K562 (cell line): Measurements from ENCODE around the gene DUS4L. TPM values are rescaled to one million over a fixed set of nuclear protein-coding genes. Genes with fewer than 3 reads are reported as not detected.

Experiments used
- ARID3B ChIP-seq: fragments of 250-450 bp; sonication (Bioruptor Pico); IDR thresholded peaks from 2 replicates; pipeline ENCODE4 v1.4.0; 2020; ENCODE audit warnings: borderline replicate concordance
- BRD9 ChIP-seq: fragments of 450-650 bp; IDR thresholded peaks from 2 replicates; pipeline ENCODE4 v1.6.1; 2018; ENCODE audit warnings: low read depth; ENCODE audit not compliant: partially characterized antibody
- CCAR2 ChIP-seq: fragments of 200-400 bp; formaldehyde crosslinking; IDR thresholded peaks from 2 replicates; pipeline ENCODE4 v1.6.1; 2017; ENCODE audit warnings: mild to moderate bottlenecking, low read depth, low read length
- CLOCK ChIP-seq: fragments of 250-450 bp; sonication (Bioruptor Pico); IDR thresholded peaks from 2 replicates; pipeline ENCODE4 v1.4.0; 2020; ENCODE audit warnings: mild to moderate bottlenecking, moderate library complexity, borderline replicate concordance
- EHMT2 ChIP-seq: fragments of 450-650 bp; IDR thresholded peaks from 2 replicates; pipeline ENCODE4 v1.6.1; 2018; ENCODE audit warnings: antibody characterized with exemption
- ESRRA ChIP-seq: fragments of 450-650 bp; IDR thresholded peaks from 2 replicates; pipeline ENCODE4 v1.6.1; 2014; ENCODE audit warnings: low read depth, mild to moderate bottlenecking, moderate library complexity, borderline replicate concordance
- FOS ChIP-seq: IDR thresholded peaks from 3 replicates; pipeline ENCODE4 v1.6.1; 2011; ENCODE audit not compliant: insufficient read length; ENCODE audit errors: extremely low read depth
- FOXK2 ChIP-seq, 2 experiments: fragments of 450-650 bp; IDR thresholded peaks in 1 of 2; conservative IDR thresholded peaks in 1 of 2; 2 replicates each; pipeline ENCODE4 v1.6.1; 2016; ENCODE audit warnings: low read depth in 2 of 2, mild to moderate bottlenecking in 1 of 2
- JUND ChIP-seq, 2 experiments: IDR thresholded peaks; 2 replicates in 1 of 2; 3 replicates in 1 of 2; pipeline ENCODE4 v1.6.1; 2011; ENCODE audit warnings: borderline replicate concordance in 2 of 2, low read depth in 2 of 2, low read length in 2 of 2, improper control_type of control experiment in 1 of 2, missing biosample characterization in 1 of 2, missing genetic modification characterization in 1 of 2, missing genetic modification reagents in 1 of 2
- KLF16 ChIP-seq: IDR thresholded peaks from 2 replicates; pipeline ENCODE4 v1.6.1; 2016; ENCODE audit warnings: antibody characterized with exemption
- MECOM ChIP-seq: fragments of 250-450 bp; sonication (Bioruptor Pico); IDR thresholded peaks from 2 replicates; pipeline ENCODE4 v1.8.0; 2022; ENCODE audit warnings: inconsistent platforms
- NR2F6 ChIP-seq: fragments of 450-650 bp; formaldehyde crosslinking; IDR thresholded peaks from 2 replicates; pipeline ENCODE4 v1.4.0; 2020; ENCODE audit warnings: mild to moderate bottlenecking
- NR4A1 ChIP-seq, 2 experiments: fragments of 250-450 bp in 1 of 2; fragments of 450-650 bp in 1 of 2; sonication (Bioruptor Pico) in 1 of 2; IDR thresholded peaks; 2 replicates each; pipeline versions ENCODE4 v1.4.0 to v1.6.1; 2016 to 2020; ENCODE audit warnings: mild to moderate bottlenecking in 2 of 2, missing compliant biosample characterization in 1 of 2, missing genetic modification characterization in 1 of 2, moderate library complexity in 1 of 2
- PYGO2 ChIP-seq: fragments of 450-650 bp; IDR thresholded peaks from 2 replicates; pipeline ENCODE4 v1.6.1; 2016; ENCODE audit warnings: mild to moderate bottlenecking, missing genetic modification characterization, moderate library complexity, missing compliant biosample characterization
- TFAP4 ChIP-seq: sonication (generic); formaldehyde crosslinking; IDR thresholded peaks from 2 replicates; pipeline ENCODE4 v1.8.0; 2022; ENCODE audit warnings: missing genetic modification reagents, mild to moderate bottlenecking, moderate library complexity, borderline replicate concordance
- TGIF2 ChIP-seq: sonication (generic); formaldehyde crosslinking; IDR thresholded peaks from 2 replicates; pipeline ENCODE4 v1.8.1; 2022; ENCODE audit warnings: mild to moderate bottlenecking, missing genetic modification reagents, moderate library complexity
- USF2 ChIP-seq: sonication (generic); formaldehyde crosslinking; IDR thresholded peaks from 2 replicates; pipeline ENCODE4 v1.5.0; 2020; ENCODE audit warnings: missing genetic modification reagents
- XRCC4 ChIP-seq: IDR thresholded peaks from one replicate; pipeline ENCODE4 v1.6.1; 2011; ENCODE audit not compliant: insufficient read depth, insufficient read length; ENCODE audit errors: extremely low read depth
- ZC3H8 ChIP-seq: fragments of 450-650 bp; IDR thresholded peaks from 2 replicates; pipeline ENCODE4 v1.6.1; 2017
- ZNF133 ChIP-seq: fragments of 250-450 bp; sonication (Bioruptor Pico); IDR thresholded peaks from 2 replicates; pipeline ENCODE4 v1.4.0; 2020; ENCODE audit warnings: mild to moderate bottlenecking
- ZNF239 ChIP-seq: fragments of 250-450 bp; sonication (Bioruptor Pico); IDR thresholded peaks from 2 replicates; pipeline ENCODE4 v1.4.0; 2020; ENCODE audit warnings: mild to moderate bottlenecking
- polyA plus RNA-seq, 8 experiments: library from polyadenylated mRNA; depleted of rRNA in 4 of 8; stranded (reverse) in 5 of 8; unstranded in 3 of 8; fragments of >200 nt; fragmentation: Nextera tagmentation in 2 of 8; fragmentation: Illumina TruSeq in 1 of 8; extraction: Ambion mirVana in 2 of 8; extraction: Trizol in 1 of 8; gene quantifications; 2 replicates each; pipeline versions ENCODE4 v1.2.1 to v1.2.3, GENCODE V29; 2011 to 2014; ENCODE audit warnings: inconsistent platforms in 1 of 8, missing spikeins in 1 of 8
- total RNA-seq, 7 experiments: library from RNA; depleted of rRNA in 6 of 7; stranded (reverse); fragments of >200 nt in 6 of 7; fragmentation: Illumina TruSeq in 2 of 7; extraction: Trizol in 2 of 7; gene quantifications; 2 replicates each; pipeline versions ENCODE4 v1.2.1 to v1.2.3, GENCODE V29; 2011 to 2021; ENCODE audit warnings: low replicate concordance in 1 of 7

DUS4L gene
- total and polyA plus RNA-seq, 9 of the 15 experiments (the other 6 are each of a cell fraction or from before 2014, with no cell fraction given): 12.2 to 33.6 (median 28.6) TPM

- TF ChIP-seq NR4A1 (CRISPR knock-in tag; IDR thresholded peaks at IDR 0.05) (peak; percentile 58; the same call in 1 of the 2 replicates), NR4A1 (tag; IDR thresholded peaks at IDR 0.05) (0 out of 2 replicates have a peak, but pooled peaks have one; percentile 16), JUND (IDR thresholded peaks at IDR 0.05; ENCODE audit: borderline replicate concordance, low read depth, low read length) (peak; percentile 86), JUND (tag; IDR thresholded peaks at IDR 0.05; ENCODE audit: borderline replicate concordance, low read depth, low read length) (peak; percentile 45; the same call in 1 of the 3 replicates), BRD9 (no peak), TFAP4 (CRISPR knock-in tag) (peak; percentile 95), USF2 (CRISPR knock-in tag) (0 out of 2 replicates have a peak, but pooled peaks have one; percentile 30), TGIF2 (no peak), NR2F6 (CRISPR knock-in tag) (0 out of 2 replicates have a peak, but pooled peaks have one; percentile 40), ZNF239 (CRISPR knock-in tag) (no peak), EHMT2 (no peak), ZNF133 (no peak), MECOM (no peak), ZC3H8 (no peak), CCAR2 (no peak), CLOCK (no peak), FOXK2 (conservative IDR thresholded peaks at IDR 0.05 in 1 of 2, IDR thresholded peaks at IDR 0.05 in 1 of 2; ENCODE audit: low read depth in 2 of 2) (peak; percentile 68 to 97; a peak in 3 of 4 replicates), ESRRA (no peak; the same call in 1 of the 2 replicates), PYGO2 (tag) (no peak), KLF16 (no peak), ARID3B (CRISPR knock-in tag) (0 out of 2 replicates have a peak, but pooled peaks have one; percentile 18), FOS (no peak), XRCC4 (no peak)
Observed at GRCh38 chr7:107563775-107564552, at the start of gene DUS4L, which contains the start of gene COG5 (continued).
